GM18520 (cell line): Measurements from ENCODE around the gene COX19.
A peak's percentile ranks its signal among the peaks of the same experiment; 100 is the strongest.

Source experiments
- ATAC-seq: cut with Tn5 transposase; IDR thresholded peaks from one replicate; pipeline ENCODE4 v1.9.1; 2021; ENCODE audit not compliant: unreplicated experiment

The COX19 gene

GRCh38 chr7:979886-980571 is 4.7 kb upstream of the COX19 start:
- no peak for ATAC-seq

GRCh38 chr7:979151-979550 is 3.8 kb upstream of the COX19 start:
- no peak for ATAC-seq

GRCh38 chr7:978416-979091 is 3.2 kb upstream of the COX19 start:
- no peak for ATAC-seq

GRCh38 chr7:978049-978346 is 2.6 kb upstream of the COX19 start:
- no peak for ATAC-seq

- ATAC-seq = peak; percentile 36
Observed at GRCh38 chr7:977326-978048, 2.1 kb upstream of the COX19 start.

- no peak for ATAC-seq
Observed at GRCh38 chr7:976901-977325, 1.6 kb upstream of the COX19 start.

GRCh38 chr7:975702-976473 is 539 bp upstream of the COX19 start:
- no peak for ATAC-seq

- no peak for ATAC-seq
Observed at GRCh38 chr7:974172-974571, 1.2 kb downstream of the COX19 start.

- no peak for ATAC-seq
Observed at GRCh38 chr7:973312-973711, 2.0 kb downstream of the COX19 start.

GRCh38 chr7:972676-973309 is 2.6 kb downstream of the COX19 start:
- ATAC-seq = no peak

GRCh38 chr7:972110-972509 is 3.2 kb downstream of the COX19 start:
- no peak for ATAC-seq

GRCh38 chr7:970744-971143 is 4.6 kb downstream of the COX19 start:
- ATAC-seq = no peak

- ATAC-seq = no peak
Observed at GRCh38 chr7:969403-969802, 5.9 kb downstream of the COX19 start.

GRCh38 chr7:968205-969105 is 6.9 kb downstream of the COX19 start:
- ATAC-seq = no peak

- ATAC-seq = no peak
Observed at GRCh38 chr7:967361-968082, 7.8 kb downstream of the COX19 start.

- ATAC-seq = no peak
Observed at GRCh38 chr7:966291-967069, 8.9 kb downstream of the COX19 start.

- ATAC-seq = no peak
Observed at GRCh38 chr7:964401-965231, 10.7 kb downstream of the COX19 start.
